ENCODE measurements around the gene HAND2. TPM values are rescaled to one million over a fixed set of nuclear protein-coding genes. Genes with fewer than 3 reads are reported as not detected.
A peak's percentile ranks its signal among the peaks of the same experiment; 100 is the strongest.

Gene HAND2
- total RNA-seq, 1 donor from 2014 or later: not detected

GRCh38 chr4:173536808-173537429 lies 6.9 kb upstream of the HAND2 start:
- TF ChIP-seq, protein P1, sequence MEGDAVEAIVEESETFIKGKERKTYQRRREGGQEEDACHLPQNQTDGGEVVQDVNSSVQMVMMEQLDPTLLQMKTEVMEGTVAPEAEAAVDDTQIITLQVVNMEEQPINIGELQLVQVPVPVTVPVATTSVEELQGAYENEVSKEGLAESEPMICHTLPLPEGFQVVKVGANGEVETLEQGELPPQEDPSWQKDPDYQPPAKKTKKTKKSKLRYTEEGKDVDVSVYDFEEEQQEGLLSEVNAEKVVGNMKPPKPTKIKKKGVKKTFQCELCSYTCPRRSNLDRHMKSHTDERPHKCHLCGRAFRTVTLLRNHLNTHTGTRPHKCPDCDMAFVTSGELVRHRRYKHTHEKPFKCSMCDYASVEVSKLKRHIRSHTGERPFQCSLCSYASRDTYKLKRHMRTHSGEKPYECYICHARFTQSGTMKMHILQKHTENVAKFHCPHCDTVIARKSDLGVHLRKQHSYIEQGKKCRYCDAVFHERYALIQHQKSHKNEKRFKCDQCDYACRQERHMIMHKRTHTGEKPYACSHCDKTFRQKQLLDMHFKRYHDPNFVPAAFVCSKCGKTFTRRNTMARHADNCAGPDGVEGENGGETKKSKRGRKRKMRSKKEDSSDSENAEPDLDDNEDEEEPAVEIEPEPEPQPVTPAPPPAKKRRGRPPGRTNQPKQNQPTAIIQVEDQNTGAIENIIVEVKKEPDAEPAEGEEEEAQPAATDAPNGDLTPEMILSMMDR (IDR thresholded peaks at IDR 0.05): peak; percentile 36
- Mint-ChIP-seq H3K4me1 (ENCODE audit: unreplicated experiment) (peaks cover 13% of the 10 kb centered on the region), H3K36me3 (ENCODE audit: unreplicated experiment) (peaks cover 7% of the 10 kb centered on the region), H3K9me3 (ENCODE audit: unreplicated experiment) (no peaks in the 10 kb centered on the region), H3K27ac (ENCODE audit: unreplicated experiment) (no peak overlapping the region), H3K4me3 (ENCODE audit: unreplicated experiment) (no peak overlapping the region), H3K27me3 (ENCODE audit: unreplicated experiment) (peaks cover 95% of the 10 kb centered on the region)
- DNase-seq (ENCODE audit: extremely low spot score, unreplicated experiment): no peak

DNA sequence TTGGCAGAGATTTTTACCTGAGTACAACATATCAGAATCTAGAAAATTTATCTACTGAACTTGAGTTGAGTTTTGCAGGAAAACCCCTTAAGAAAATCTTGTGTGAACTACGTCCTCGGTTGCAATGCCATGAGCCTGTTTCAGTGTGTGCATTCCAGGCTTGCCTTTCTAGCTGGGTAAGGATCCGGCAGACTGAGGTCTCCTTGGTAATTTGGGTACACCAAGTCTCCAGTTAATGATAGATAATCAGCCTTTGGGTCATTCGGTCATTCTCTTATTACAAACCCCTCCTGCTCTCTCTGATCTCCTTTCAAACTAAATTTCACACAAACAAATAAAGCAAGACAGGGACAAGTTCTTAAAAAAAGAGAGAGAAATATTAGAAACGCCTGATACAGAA lies 5.9 kb upstream of the HAND2 start:
- DNase-seq (ENCODE audit: extremely low spot score, unreplicated experiment): no peak
- Mint-ChIP-seq H3K36me3 (ENCODE audit: unreplicated experiment) (peaks cover 7% of the 10 kb centered on the region), H3K4me1 (ENCODE audit: unreplicated experiment) (peaks cover 17% of the 10 kb centered on the region), H3K27me3 (ENCODE audit: unreplicated experiment) (peaks cover 97% of the 10 kb centered on the region), H3K4me3 (ENCODE audit: unreplicated experiment) (no peak overlapping the region), H3K9me3 (ENCODE audit: unreplicated experiment) (no peaks in the 10 kb centered on the region), H3K27ac (ENCODE audit: unreplicated experiment) (no peak overlapping the region)
- TF ChIP-seq, protein P1 (IDR thresholded peaks at IDR 0.05): no peak

- no peak overlapping the region for H3K4me3 Mint-ChIP-seq (ENCODE audit: unreplicated experiment)
- DNase-seq (ENCODE audit: extremely low spot score, unreplicated experiment): no peak
- peaks cover 98% of the 10 kb centered on the region for H3K27me3 Mint-ChIP-seq (ENCODE audit: unreplicated experiment)
- no peak overlapping the region for H3K27ac Mint-ChIP-seq (ENCODE audit: unreplicated experiment)
- H3K9me3 Mint-ChIP-seq (ENCODE audit: unreplicated experiment): no peaks in the 10 kb centered on the region
- H3K4me1 Mint-ChIP-seq (ENCODE audit: unreplicated experiment): peaks cover 22% of the 10 kb centered on the region
- TF ChIP-seq, protein P1 (IDR thresholded peaks at IDR 0.05): no peak
- H3K36me3 Mint-ChIP-seq (ENCODE audit: unreplicated experiment): peaks cover 7% of the 10 kb centered on the region
Measured at GRCh38 chr4:173535165-173535902, 5.3 kb upstream of the HAND2 start.

- TF ChIP-seq, protein P1 (IDR thresholded peaks at IDR 0.05): no peak
- no peak for DNase-seq (ENCODE audit: extremely low spot score, unreplicated experiment)
- Mint-ChIP-seq H3K4me3 (ENCODE audit: unreplicated experiment) (no peak overlapping the region), H3K4me1 (ENCODE audit: unreplicated experiment) (peaks cover 27% of the 10 kb centered on the region), H3K9me3 (ENCODE audit: unreplicated experiment) (no peaks in the 10 kb centered on the region), H3K27ac (ENCODE audit: unreplicated experiment) (no peak overlapping the region), H3K27me3 (ENCODE audit: unreplicated experiment) (peaks cover 95% of the 10 kb centered on the region), H3K36me3 (ENCODE audit: unreplicated experiment) (peaks cover 7% of the 10 kb centered on the region)
Measured at GRCh38 chr4:173534434-173534833, 4.4 kb upstream of the HAND2 start.

GRCh38 chr4:173532725-173533511 lies 2.9 kb upstream of the HAND2 start:
- Mint-ChIP-seq H3K9me3 (ENCODE audit: unreplicated experiment) (no peaks in the 10 kb centered on the region), H3K36me3 (ENCODE audit: unreplicated experiment) (peaks cover 10% of the 10 kb centered on the region), H3K4me1 (ENCODE audit: unreplicated experiment) (peaks cover 23% of the 10 kb centered on the region), H3K4me3 (ENCODE audit: unreplicated experiment) (no peak overlapping the region), H3K27me3 (ENCODE audit: unreplicated experiment) (peaks cover 90% of the 10 kb centered on the region), H3K27ac (ENCODE audit: unreplicated experiment) (no peak overlapping the region)
- DNase-seq (ENCODE audit: extremely low spot score, unreplicated experiment): no peak
- TF ChIP-seq, protein P1 (IDR thresholded peaks at IDR 0.05): no peak
